ENCODE results near the gene UACA.

Gene UACA

DNA sequence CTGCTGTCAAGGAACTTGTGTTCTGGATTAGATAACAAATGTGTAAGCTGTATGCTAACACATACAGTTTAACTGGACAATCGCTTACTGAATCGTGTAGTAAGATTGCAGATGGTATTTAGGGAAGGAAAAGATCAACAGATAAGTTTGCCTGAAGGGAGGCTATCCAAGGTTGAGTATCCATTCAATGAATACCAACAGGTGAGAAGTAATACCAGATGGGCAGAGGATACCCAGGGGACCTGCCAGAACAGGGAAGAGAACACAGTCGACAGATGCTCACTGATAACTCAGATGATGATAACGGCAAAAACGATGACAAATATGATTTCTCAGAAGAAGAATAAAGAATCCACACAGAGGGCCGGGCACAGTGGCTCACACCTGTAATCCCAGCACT is 3.2 kb upstream of the UACA start:
- H3K4me1 ChIP-seq (ENCODE audit: control insufficient read depth, insufficient read depth, low read length, poor library complexity, severe bottlenecking) = peaks cover 42% of the 10 kb centered on the region
- no peaks in the 10 kb centered on the region for H3K36me3 ChIP-seq (ENCODE audit: control insufficient read depth, insufficient read depth, low read length)
- WGBS, 2 experiments (ENCODE audit: insufficient coverage in 2 of 2) = 95 to 100% methylated on average over 5 to 6 of the region's 6 CpGs
- no peak overlapping the region for H3K4me3 ChIP-seq (ENCODE audit: extremely low read depth, insufficient read depth, low read length, poor library complexity, severe bottlenecking)
- no peaks in the 10 kb centered on the region for H3K9me3 ChIP-seq (ENCODE audit: control insufficient read depth, low read length)
- no peak overlapping the region for H3K27ac ChIP-seq (ENCODE audit: low read depth, low read length, severe bottlenecking)

DNA sequence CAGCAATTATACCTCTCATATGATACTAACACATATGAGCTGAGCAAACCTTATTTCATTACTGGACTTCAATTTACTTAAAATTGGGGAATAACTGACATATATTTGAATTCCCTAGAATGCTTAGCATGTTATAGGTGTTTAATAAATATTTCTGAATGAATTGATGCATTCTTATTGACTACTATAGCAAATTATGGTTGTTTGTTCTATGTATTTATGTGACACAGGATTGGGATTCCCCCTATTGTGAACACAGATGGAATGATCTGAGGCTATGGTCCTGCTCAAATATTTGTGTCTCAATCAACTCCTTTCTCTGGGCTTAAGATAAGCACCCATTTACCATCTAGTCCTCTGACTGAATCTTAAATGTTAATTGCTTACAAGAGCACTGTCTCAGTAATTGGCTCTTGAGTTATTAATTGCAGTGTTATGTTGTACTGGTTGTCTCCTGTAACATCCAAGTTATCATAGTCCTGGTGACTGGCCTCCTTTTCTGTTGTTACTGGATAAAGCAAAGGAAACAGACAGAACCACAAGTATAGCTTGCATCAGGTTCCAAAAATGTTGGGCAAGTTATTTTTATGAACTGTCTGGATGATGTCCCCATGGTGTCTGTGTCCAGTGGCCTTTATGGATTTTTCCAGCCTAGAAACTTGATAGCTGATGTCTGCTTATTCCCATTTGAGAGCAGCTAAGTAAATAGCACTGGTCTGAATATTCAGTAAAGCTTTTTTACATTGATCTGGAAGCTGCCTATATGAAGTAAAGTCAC is 2.3 kb upstream of the UACA start:
- Histone ChIP-seq H3K4me1 (ENCODE audit: control insufficient read depth, insufficient read depth, low read length, poor library complexity, severe bottlenecking) (peaks cover 43% of the 10 kb centered on the region), H3K4me3 (ENCODE audit: extremely low read depth, insufficient read depth, low read length, poor library complexity, severe bottlenecking) (no peak overlapping the region), H3K27ac (ENCODE audit: low read depth, low read length, severe bottlenecking) (no peak overlapping the region), H3K36me3 (ENCODE audit: control insufficient read depth, insufficient read depth, low read length) (no peaks in the 10 kb centered on the region), H3K9me3 (ENCODE audit: control insufficient read depth, low read length) (no peaks in the 10 kb centered on the region)

DNA sequence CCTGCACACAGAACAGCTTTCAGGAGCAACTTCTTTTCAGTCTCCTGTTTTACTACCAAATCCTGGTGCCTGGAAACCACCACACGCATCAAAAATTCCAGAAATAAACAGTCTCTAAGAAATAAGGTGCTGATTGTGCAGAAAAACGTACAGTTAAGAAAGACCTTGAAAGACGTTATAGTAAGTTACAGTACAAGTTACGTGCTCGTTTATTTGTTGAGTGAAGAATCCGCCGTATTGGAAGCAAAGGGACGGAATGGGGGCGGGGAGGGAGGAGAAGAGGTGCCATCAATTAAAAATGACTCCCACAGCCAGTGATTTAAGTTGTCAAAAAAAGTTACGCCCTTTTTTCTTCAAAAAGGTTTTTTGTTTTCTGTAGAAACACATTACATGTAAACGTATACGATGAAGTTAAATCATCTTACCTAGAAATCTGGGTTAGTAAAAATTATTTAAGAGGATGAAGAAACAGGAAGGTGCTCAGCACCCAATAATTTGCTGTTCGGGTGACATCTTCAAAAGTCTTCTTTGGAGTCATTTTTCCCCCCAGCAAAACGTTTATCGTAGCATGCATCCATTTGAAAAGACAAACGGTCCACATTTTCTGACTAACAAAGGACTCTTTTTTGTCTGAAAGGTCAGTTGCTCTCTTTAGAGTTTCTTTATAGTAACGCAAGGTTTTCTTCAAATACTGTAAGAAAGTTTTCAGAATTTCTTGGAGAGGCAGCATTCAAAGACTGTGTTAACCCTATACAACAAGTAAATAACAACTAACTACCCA is 782 bp upstream of the UACA start:
- peaks cover 39% of the 10 kb centered on the region for H3K4me1 ChIP-seq (ENCODE audit: control insufficient read depth, insufficient read depth, low read length, poor library complexity, severe bottlenecking)
- 4 to 10% methylated on average over 10 to 11 of the region's 17 CpGs for WGBS, 2 experiments (ENCODE audit: insufficient coverage in 2 of 2)
- peak overlapping the region; percentile 84 for H3K27ac ChIP-seq (ENCODE audit: low read depth, low read length, severe bottlenecking)
- no peaks in the 10 kb centered on the region for H3K36me3 ChIP-seq (ENCODE audit: control insufficient read depth, insufficient read depth, low read length)
- peak overlapping the region; percentile 90 for H3K4me3 ChIP-seq (ENCODE audit: extremely low read depth, insufficient read depth, low read length, poor library complexity, severe bottlenecking)
- H3K9me3 ChIP-seq (ENCODE audit: control insufficient read depth, low read length) = no peaks in the 10 kb centered on the region

DNA sequence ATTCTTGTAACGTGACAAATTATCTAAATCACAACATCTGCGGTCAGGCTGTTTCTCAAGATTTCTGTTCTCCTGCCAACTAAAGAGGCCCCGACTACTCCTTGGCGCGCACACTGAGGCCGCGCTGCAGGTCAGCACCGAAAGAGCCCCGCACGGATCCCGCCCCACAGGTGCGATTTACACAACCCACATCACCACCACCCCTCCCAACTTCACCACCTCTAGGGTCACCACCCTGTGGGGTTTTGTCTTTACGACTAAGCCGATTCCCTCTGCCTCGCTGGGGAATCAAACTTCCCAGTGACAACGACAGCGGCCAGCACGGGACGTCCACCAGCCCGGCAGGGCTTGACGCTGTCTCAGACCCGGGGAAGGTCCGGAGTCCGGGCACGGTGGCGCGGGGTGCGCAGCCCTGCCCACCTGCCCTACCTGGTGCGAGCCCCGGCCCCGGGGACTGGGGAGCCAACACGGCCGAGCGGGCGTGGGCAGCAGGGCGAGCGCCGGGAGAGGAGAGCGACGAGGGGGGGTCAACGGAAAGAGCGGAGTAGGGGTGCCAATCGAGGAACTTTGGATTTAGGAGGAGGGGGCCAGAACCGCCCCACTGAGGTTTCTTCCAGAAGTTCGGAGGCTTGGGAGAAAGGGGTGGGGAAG is 764 bp downstream of the UACA start:
- no peaks in the 10 kb centered on the region for H3K9me3 ChIP-seq (ENCODE audit: control insufficient read depth, low read length)
- H3K27ac ChIP-seq (ENCODE audit: low read depth, low read length, severe bottlenecking) = peak overlapping the region; percentile 37
- H3K4me3 ChIP-seq (ENCODE audit: extremely low read depth, insufficient read depth, low read length, poor library complexity, severe bottlenecking) = peak overlapping the region; percentile 90
- H3K4me1 ChIP-seq (ENCODE audit: control insufficient read depth, insufficient read depth, low read length, poor library complexity, severe bottlenecking) = peaks cover 38% of the 10 kb centered on the region
- 1 to 2% methylated on average over 24 to 45 of the region's 45 CpGs for WGBS, 2 experiments (ENCODE audit: insufficient coverage in 2 of 2)
- H3K36me3 ChIP-seq (ENCODE audit: control insufficient read depth, insufficient read depth, low read length) = no peaks in the 10 kb centered on the region

DNA sequence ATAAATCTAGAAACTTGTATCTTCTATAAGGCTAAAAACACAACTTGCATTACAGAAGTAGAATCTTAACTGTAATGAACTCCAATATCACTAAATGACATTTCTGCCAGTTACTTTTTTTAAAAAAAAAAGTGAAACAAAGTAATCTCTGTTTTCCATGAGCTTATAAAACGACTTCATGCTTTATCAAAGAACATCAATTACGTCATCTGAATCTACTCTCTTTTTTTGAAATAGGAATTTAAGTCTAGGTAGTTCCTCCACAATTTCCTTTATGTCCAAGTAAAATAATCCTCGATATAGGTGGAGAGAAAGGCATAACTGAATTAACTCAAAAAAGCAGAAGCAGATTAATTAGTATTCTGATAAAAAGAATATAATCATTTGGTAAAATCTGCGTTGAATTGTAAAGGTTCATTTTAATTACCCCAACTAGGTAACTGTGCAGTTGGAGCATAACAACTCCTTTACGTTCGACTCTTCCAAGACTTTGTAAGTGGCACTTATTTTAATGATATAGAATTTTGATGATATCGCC is 1.4 kb downstream of the UACA start:
- H3K4me3 ChIP-seq (ENCODE audit: extremely low read depth, insufficient read depth, low read length, poor library complexity, severe bottlenecking) = peak overlapping the region; percentile 90
- H3K36me3 ChIP-seq (ENCODE audit: control insufficient read depth, insufficient read depth, low read length) = no peaks in the 10 kb centered on the region
- H3K9me3 ChIP-seq (ENCODE audit: control insufficient read depth, low read length) = no peaks in the 10 kb centered on the region
- no CpG with 5 or more reads among the region's 7 CpGs for WGBS, 2 experiments (ENCODE audit: insufficient coverage in 2 of 2)
- no peak overlapping the region for H3K27ac ChIP-seq (ENCODE audit: low read depth, low read length, severe bottlenecking)
- peaks cover 35% of the 10 kb centered on the region for H3K4me1 ChIP-seq (ENCODE audit: control insufficient read depth, insufficient read depth, low read length, poor library complexity, severe bottlenecking)

DNA sequence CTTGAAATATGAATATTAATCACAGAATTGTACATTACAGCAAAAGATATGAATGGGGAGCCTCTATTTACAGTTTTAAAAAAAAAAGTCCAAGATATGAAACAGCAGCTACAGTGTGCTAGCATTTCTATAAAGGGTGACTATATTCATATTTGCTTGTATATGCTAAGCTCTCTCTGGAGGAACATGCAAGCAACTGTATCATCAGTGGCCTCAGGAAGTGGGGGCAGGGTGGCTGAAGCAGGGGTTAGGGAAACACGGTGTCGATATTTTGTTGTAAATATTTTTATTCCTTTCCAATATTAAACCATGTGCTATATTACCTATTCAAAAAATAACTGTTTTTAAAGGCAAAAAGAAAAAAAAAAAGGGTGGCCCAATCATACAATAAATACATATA is 2.3 kb downstream of the UACA start:
- H3K9me3 ChIP-seq (ENCODE audit: control insufficient read depth, low read length) = no peaks in the 10 kb centered on the region
- no peak overlapping the region for H3K27ac ChIP-seq (ENCODE audit: low read depth, low read length, severe bottlenecking)
- peaks cover 34% of the 10 kb centered on the region for H3K4me1 ChIP-seq (ENCODE audit: control insufficient read depth, insufficient read depth, low read length, poor library complexity, severe bottlenecking)
- WGBS, 2 experiments (ENCODE audit: insufficient coverage in 2 of 2) = no CpG with 5 or more reads among the region's 2 CpGs
- H3K36me3 ChIP-seq (ENCODE audit: control insufficient read depth, insufficient read depth, low read length) = no peaks in the 10 kb centered on the region
- H3K4me3 ChIP-seq (ENCODE audit: extremely low read depth, insufficient read depth, low read length, poor library complexity, severe bottlenecking) = peak overlapping the region; percentile 6

DNA sequence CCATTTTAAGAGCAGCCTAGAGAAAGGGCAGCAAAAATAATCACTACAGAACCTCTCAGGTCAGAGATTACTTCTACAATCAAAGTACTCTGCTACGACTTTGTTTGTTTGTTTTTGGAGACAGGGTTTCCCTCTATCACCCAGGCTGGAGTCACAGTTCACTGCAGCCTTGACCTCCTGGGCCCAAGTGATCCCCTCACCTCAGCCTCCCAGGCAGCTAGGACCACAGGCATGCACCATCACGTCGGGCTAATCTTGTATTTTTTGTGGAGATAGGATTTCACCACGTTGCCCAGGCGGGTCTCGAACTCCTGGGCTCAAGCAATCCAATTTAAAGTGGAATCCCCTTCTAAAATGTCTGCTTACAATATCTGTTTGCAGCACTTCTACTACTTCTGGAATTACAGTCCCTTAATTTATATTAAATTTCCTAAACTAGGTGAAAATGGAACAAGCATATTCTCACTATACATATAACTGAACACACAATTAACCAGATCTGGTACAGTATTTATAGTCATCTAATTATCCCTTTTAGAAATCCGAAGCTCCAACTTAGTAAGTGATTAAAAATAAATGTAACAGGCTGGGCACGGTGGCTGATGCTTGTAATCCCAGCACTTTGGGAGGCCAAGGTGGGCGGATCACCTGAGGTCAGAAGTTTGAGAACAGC is 4.4 kb downstream of the UACA start:
- WGBS, 2 experiments (ENCODE audit: insufficient coverage in 2 of 2) = 76% methylated on average over 7 of the region's 9 CpGs; no CpG with 5 or more reads in 1 of the 2 experiments
- peaks cover 6% of the 10 kb centered on the region for H3K36me3 ChIP-seq (ENCODE audit: control insufficient read depth, insufficient read depth, low read length)
- no peak overlapping the region for H3K4me3 ChIP-seq (ENCODE audit: extremely low read depth, insufficient read depth, low read length, poor library complexity, severe bottlenecking)
- peaks cover 13% of the 10 kb centered on the region for H3K4me1 ChIP-seq (ENCODE audit: control insufficient read depth, insufficient read depth, low read length, poor library complexity, severe bottlenecking)
- no peak overlapping the region for H3K27ac ChIP-seq (ENCODE audit: low read depth, low read length, severe bottlenecking)
- H3K9me3 ChIP-seq (ENCODE audit: control insufficient read depth, low read length) = no peaks in the 10 kb centered on the region

DNA sequence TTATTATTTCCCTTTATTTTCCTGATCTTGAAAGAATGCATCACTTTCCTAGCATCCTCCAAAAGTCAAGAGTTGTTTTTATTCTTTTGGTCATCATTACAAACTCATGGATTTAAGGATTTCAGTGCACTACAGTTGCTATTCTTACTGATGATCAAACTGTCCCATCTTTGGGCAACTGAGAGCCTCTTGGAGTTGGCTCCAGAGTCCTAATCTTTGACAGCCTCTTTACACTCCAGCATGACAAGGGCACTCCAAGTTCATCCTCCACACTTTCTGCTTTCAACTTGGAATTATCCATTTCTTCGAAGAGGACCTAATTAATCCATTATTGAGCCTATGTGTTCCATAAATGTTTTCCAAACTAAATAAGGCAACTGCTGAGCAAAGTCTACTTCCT is 5.7 kb downstream of the UACA start:
- no peak overlapping the region for H3K27ac ChIP-seq (ENCODE audit: low read depth, low read length, severe bottlenecking)
- no peaks in the 10 kb centered on the region for H3K9me3 ChIP-seq (ENCODE audit: control insufficient read depth, low read length)
- H3K36me3 ChIP-seq (ENCODE audit: control insufficient read depth, insufficient read depth, low read length) = peaks cover 6% of the 10 kb centered on the region
- H3K4me3 ChIP-seq (ENCODE audit: extremely low read depth, insufficient read depth, low read length, poor library complexity, severe bottlenecking) = no peak overlapping the region
- H3K4me1 ChIP-seq (ENCODE audit: control insufficient read depth, insufficient read depth, low read length, poor library complexity, severe bottlenecking) = peaks cover 16% of the 10 kb centered on the region
- 100% methylated on average over 1 of the region's 1 CpG; no CpG with 5 or more reads in 1 of the 2 experiments for WGBS, 2 experiments (ENCODE audit: insufficient coverage in 2 of 2)

DNA sequence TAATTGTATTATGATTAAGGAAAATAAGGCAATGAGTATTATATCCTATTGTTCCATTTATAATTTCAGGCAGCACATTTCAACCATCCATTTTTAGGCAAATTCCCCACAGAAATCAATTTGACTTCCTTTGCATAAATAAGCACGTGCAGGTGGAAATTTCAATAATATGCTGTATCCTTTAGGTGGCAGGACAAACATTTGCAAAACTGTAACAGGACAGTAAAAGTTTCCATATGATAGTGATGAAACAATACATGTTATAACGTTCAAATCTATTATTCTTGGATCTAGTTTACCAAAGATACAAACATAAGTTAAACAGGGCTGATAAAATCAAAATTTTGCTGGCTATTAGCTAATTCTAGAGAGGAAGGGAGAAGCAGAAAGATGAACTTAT is 8.5 kb downstream of the UACA start:
- Histone ChIP-seq H3K4me1 (ENCODE audit: control insufficient read depth, insufficient read depth, low read length, poor library complexity, severe bottlenecking) (peaks cover 14% of the 10 kb centered on the region), H3K4me3 (ENCODE audit: extremely low read depth, insufficient read depth, low read length, poor library complexity, severe bottlenecking) (no peak overlapping the region), H3K9me3 (ENCODE audit: control insufficient read depth, low read length) (no peaks in the 10 kb centered on the region), H3K36me3 (ENCODE audit: control insufficient read depth, insufficient read depth, low read length) (peaks cover 6% of the 10 kb centered on the region), H3K27ac (ENCODE audit: low read depth, low read length, severe bottlenecking) (no peak overlapping the region)
- 100% methylated on average over 1 of the region's 2 CpGs; no CpG with 5 or more reads in 1 of the 2 experiments for WGBS, 2 experiments (ENCODE audit: insufficient coverage in 2 of 2)

DNA sequence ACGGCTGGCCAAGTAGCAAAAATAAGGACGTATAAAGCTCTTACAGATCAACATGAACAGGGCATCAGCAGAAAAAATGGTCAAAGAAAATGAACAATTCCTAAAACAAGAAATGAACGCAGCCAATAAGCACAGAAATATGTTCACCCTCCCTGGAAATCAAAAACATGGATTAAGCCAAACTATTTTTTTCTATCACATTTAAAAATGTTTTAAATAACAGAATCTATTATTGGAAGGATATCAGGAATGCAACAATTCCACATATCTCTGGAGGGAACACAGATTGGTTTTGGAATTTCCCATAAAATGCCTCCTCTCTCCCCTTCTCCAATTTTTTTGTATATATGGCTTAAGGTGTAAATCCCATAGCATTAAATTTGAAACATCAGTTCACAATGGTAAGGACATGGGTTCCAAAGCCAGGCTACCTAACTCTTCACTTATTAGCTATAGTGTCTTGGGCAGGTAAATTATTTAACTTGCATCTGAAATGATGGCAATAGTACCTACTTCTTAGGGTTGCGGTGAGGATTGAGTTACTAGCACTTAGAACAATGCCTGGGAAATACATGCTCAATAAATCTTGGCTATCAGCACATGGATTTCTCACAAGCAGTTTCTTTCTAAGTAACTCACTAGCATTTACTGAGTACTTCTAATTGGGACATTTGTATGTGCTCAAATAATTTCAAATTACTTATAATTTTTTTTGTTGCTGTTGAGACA is 10.1 kb downstream of the UACA start:
- WGBS, 2 experiments (ENCODE audit: insufficient coverage in 2 of 2) = 44% methylated on average over 2 of the region's 4 CpGs; no CpG with 5 or more reads in 1 of the 2 experiments
- peaks cover 6% of the 10 kb centered on the region for H3K36me3 ChIP-seq (ENCODE audit: control insufficient read depth, insufficient read depth, low read length)
- H3K4me3 ChIP-seq (ENCODE audit: extremely low read depth, insufficient read depth, low read length, poor library complexity, severe bottlenecking) = no peak overlapping the region
- peaks cover 7% of the 10 kb centered on the region for H3K4me1 ChIP-seq (ENCODE audit: control insufficient read depth, insufficient read depth, low read length, poor library complexity, severe bottlenecking)
- no peak overlapping the region for H3K27ac ChIP-seq (ENCODE audit: low read depth, low read length, severe bottlenecking)
- H3K9me3 ChIP-seq (ENCODE audit: control insufficient read depth, low read length) = no peaks in the 10 kb centered on the region

All from mesodermal cell (in vitro differentiated cells).